Skin epidermis (tissue), 12 donors: ENCODE measurements around the gene SYT13.

Experiments used
- H3K27ac ChIP-seq, 21 experiments: fragments of 200-600 bp; sonication (generic) in 11 of 21; one replicate each; pipeline ENCODE4 v1.5.0; 2020; ENCODE audit warnings: mild to moderate bottlenecking in 3 of 21, inconsistent platforms in 2 of 21, moderate library complexity in 2 of 21
- H3K4me3 ChIP-seq, 7 experiments: fragments of 200-600 bp; sonication (generic) in 2 of 7; one replicate each; pipeline ENCODE4 v1.5.0; 2020; ENCODE audit warnings: inconsistent platforms in 2 of 7, mild to moderate bottlenecking in 2 of 7, moderate library complexity in 1 of 7

SYT13 gene

GRCh38 chr11:45285930-45286632 lies at the start of gene SYT13:
TSS of gene SYT13 (minus strand) at chr11:45286341. CDS start at chr11:45286207, 134 bp downstream.
- Histone ChIP-seq H3K4me3 (peak within 1 kb of the TSS in 1 of 7 experiments; percentile 4), H3K27ac (no peak within 1 kb of the TSS)

DNA sequence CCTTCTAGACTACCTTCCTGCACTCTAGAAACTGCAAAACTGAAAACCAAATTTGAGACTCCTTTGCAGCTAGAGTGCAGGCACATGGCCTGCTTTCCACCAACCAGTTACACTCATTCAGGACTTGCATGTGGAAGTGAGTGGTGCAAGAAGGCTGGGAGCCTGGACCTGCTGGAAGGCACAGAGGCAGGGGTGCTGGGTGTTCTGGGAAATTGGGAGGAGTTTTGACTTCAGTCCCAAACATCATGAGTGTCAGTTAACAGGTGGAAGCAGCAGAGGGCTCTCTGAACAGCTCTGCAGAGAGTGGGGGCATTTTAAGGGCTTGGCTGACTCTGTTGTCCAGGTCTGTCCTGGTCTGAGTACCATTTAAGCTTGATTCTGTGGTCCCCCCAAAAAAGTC lies 49.3 kb upstream of the SYT13 start:
- no peak overlapping the region for H3K27ac ChIP-seq
- H3K4me3 ChIP-seq = no peak overlapping the region

- no peak overlapping the region for H3K4me3 ChIP-seq
- no peak overlapping the region for H3K27ac ChIP-seq
These were observed 48.7 kb upstream of the SYT13 start for GRCh38 chr11:45334836-45335235.

GRCh38 chr11:45334410-45334809 lies 48.3 kb upstream of the SYT13 start:
- H3K27ac ChIP-seq = no peak overlapping the region

DNA sequence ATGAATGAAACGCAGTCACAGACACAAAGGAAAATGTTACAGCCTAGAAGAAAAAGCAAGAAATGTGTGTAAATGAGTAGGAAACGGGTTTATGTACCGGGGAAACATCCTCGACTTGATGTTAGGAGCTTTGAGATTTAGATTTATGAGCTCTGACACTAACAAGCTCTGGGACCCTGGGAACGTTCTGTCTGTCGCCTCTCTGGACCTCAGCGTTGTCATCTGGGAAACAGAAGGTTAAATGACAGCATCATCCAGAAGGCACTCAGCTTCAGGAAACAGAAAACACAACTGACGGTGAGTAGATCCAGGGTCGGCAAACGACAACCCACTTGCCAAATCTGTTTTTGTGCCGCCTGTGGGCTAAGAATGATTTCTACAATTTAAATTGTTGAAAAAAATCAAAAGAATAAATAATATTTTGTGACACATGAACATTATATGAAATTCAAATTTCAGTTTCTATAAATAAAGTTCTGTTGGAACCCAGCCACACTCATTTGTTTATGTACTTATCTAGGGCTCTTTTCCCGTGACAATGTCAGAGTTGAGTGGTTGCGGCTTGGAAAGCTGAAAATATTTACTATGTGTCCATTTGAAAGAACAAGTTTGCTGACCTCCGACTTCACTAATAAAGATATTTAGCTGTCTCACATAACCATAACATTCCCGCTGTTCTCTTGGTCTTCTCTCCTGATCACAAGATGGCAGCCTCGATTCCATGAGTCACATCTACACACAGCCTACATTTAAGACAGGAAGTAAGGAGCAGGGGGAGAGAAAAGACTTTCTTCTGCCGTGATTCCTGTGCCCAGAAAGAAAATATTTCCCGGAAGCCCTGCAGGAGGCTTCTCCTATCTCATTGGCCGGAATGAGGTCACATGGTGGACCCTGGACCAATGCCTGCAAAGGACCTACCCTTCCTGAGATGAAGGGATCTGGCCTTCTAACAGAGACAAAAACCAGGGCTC lies 47.1 kb upstream of the SYT13 start:
- H3K27ac ChIP-seq = no peak overlapping the region
- H3K4me3 ChIP-seq = no peak overlapping the region

More at GRCh38 chr11:45334410-45334809, 48.3 kb upstream of the SYT13 start:
- H3K4me3 ChIP-seq = no peak overlapping the region

GRCh38 chr11:45332276-45332934 lies 46.3 kb upstream of the SYT13 start:
- H3K4me3 ChIP-seq = no peak overlapping the region
- no peak overlapping the region for H3K27ac ChIP-seq

DNA sequence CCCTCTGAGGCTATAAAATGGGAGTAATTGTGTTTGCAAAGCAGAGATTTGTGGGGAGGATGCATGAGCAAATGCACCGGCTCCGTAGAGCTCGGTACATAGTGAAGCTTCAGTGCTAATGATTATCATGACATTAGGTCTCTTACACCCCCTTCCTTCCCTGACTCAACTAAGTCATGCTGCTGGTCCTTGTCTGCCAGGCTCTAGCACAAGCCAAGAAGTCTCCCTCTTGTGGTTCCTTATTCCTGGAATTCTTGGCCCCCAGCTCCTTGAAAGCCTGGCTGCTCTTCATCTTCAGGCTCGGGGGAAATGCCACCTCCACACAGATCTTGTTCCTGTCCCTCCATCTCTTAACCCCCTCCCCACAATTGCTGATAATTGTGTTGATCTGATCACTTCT lies 45.7 kb upstream of the SYT13 start:
- no peak overlapping the region for H3K27ac ChIP-seq
- no peak overlapping the region for H3K4me3 ChIP-seq

DNA sequence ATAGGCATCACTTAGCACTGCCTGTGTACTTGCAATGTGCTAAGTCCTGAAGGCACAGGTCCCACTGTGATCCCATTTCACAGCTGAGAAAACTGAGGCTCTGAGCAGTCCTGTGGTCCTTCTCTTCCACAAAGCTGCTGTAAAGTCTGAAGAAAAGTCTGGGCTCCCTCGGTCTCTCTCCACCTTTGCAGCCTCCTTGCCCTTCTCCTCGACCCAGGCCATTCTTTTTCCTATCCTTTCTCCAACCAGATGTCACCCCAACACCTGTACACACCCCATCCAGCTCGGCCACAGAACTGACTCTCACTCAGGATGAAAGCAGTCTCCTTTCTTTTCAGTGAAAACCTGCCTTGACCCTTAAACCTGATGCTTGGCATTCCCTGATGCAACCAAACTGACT lies 42.6 kb upstream of the SYT13 start:
- Histone ChIP-seq H3K27ac (no peak overlapping the region), H3K4me3 (no peak overlapping the region)

- Histone ChIP-seq H3K27ac (no peak overlapping the region), H3K4me3 (no peak overlapping the region)
These were observed 38.3 kb upstream of the SYT13 start for GRCh38 chr11:45324459-45324858.

DNA sequence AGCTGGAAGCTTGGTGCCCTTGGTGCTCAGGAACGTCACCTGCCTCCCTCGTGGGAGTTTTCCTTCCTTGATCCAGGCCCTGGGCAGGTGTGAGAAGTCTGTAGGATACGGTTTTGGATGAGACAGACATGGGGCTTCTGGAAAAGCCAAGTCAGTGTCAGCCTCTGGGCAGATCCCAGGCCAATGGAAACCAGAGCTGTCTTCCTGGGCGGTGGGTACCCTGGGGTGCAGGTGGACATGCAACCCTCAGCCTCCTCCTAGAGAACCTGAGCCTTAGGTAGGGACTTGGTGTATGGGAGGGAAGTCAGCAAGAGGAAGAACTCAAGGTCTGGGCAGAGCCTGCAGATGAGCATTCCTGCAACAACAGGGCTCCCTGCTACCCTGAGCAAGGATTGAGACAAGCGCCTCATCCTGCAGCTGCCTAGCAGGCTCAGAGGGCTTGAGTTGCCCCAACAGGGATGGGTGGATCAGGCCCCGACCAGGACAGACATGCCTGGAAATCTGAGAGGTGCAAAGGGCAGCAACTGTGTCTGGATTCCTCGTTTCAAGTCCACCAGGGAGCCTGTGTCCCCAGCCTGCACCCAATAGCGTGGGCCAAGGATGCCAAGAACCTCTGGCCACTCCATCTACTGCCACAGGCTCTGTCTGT lies 37.6 kb upstream of the SYT13 start:
- no peak overlapping the region for H3K27ac ChIP-seq
- no peak overlapping the region for H3K4me3 ChIP-seq

GRCh38 chr11:45322891-45323600 lies 36.9 kb upstream of the SYT13 start:
- no peak overlapping the region for H3K27ac ChIP-seq
- H3K4me3 ChIP-seq = no peak overlapping the region

GRCh38 chr11:45322111-45322705 lies 36.1 kb upstream of the SYT13 start:
- Histone ChIP-seq H3K27ac (no peak overlapping the region), H3K4me3 (no peak overlapping the region)

GRCh38 chr11:45321669-45322068 lies 35.5 kb upstream of the SYT13 start:
- H3K27ac ChIP-seq = no peak overlapping the region
- no peak overlapping the region for H3K4me3 ChIP-seq

GRCh38 chr11:45321031-45321595 lies 35.0 kb upstream of the SYT13 start:
- no peak overlapping the region for H3K4me3 ChIP-seq
- no peak overlapping the region for H3K27ac ChIP-seq

DNA sequence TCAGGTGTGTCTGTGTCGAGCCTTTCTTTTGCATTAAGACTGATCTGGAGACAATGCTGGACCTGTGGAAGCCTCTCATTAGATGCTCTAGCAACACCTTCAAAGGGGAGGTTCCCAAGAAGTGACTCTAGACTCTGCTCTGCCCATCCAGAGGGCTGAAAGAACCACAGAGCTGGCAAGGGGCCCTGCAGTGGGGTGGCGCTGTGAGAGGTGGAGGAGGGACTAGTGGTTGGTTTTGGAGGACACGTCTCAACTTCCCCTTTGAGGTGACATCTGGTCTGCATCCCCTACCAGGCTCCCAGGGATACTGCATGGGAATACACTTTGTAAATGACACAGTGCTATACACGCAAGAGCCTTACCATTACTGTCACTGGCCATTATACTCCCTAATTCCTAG lies 34.2 kb upstream of the SYT13 start:
- H3K27ac ChIP-seq = no peak overlapping the region

DNA sequence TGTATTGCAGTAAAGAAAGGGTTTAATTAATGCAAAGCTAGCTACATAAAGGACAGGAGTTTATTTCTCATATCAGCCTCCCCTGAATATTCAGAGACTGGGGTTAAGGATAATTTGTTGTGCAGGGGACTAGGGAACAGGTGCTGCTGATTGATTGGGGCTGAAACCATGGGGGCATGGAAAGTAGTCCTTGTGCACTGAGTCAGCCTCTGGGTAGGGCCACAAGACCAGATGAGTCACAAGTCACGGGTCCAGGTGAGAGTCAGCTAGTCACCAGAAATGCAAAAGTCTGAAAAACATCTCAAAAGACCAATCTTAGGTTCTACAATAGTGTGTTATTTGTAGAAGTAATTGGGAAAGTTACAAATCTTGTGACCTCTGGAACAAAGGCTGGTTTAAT lies 32.9 kb upstream of the SYT13 start:
- H3K27ac ChIP-seq = no peak overlapping the region
- no peak overlapping the region for H3K4me3 ChIP-seq

More for the DNA sequence above, 34.2 kb upstream of the SYT13 start:
- no peak overlapping the region for H3K4me3 ChIP-seq

- Histone ChIP-seq H3K4me3 (no peak overlapping the region), H3K27ac (no peak overlapping the region)
These were observed 32.4 kb upstream of the SYT13 start for GRCh38 chr11:45318516-45318915.

GRCh38 chr11:45316258-45316657 lies 30.1 kb upstream of the SYT13 start:
- no peak overlapping the region for H3K27ac ChIP-seq
- no peak overlapping the region for H3K4me3 ChIP-seq

DNA sequence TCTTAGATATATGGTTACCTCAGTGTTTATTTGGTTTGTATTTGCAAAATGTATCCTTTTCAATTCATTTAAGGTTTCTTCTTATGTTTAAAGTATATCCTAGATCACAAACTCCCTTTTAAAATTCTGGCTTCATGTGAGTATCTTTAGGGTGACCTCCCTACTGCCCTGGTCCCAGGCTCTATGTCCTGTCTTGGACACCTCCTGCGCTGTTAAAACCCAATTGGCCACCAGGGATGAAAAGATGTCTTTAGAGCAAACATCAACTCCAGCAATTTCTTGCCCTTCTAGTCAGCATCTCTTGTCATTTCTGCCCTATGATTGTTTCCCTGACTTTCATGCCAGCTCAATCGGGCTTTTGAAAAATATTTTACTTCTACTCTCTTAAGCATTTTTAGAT lies 28.8 kb upstream of the SYT13 start:
- no peak overlapping the region for H3K27ac ChIP-seq
- H3K4me3 ChIP-seq = no peak overlapping the region
